Tibial nerve (tissue), 4 donors: Measurements from ENCODE around the gene DSG4.

ENCODE experiments used
- CTCF ChIP-seq, 5 experiments: fragments of 200-600 bp in 3 of 5; fragments of 450-650 bp in 2 of 5; sonication (generic) in 3 of 5; IDR thresholded peaks; one replicate each; pipeline ENCODE4 v1.5.1; 2016 to 2019; ENCODE audit warnings: antibody characterized with exemption in 5 of 5, mild to moderate bottlenecking in 3 of 5, moderate library complexity in 2 of 5
- EP300 ChIP-seq, 2 donors: sonication (generic); formaldehyde crosslinking; IDR thresholded peaks; one replicate each; pipeline ENCODE4 v1.6.1; 2017; ENCODE audit warnings: antibody characterized with exemption in 2 of 2, mild to moderate bottlenecking in 1 of 2
- POLR2A ChIP-seq, 2 donors: fragments of 450-650 bp; IDR thresholded peaks; one replicate each; pipeline ENCODE4 v1.6.1; 2017; ENCODE audit warnings: antibody characterized with exemption in 2 of 2, mild to moderate bottlenecking in 2 of 2, moderate library complexity in 2 of 2

- TF ChIP-seq CTCF (IDR thresholded peaks at IDR 0.05) (no peak), POLR2A (IDR thresholded peaks at IDR 0.05) (no peak), EP300 (IDR thresholded peaks at IDR 0.05) (no peak)
Observed at GRCh38 chr18:31364190-31364589, 12.4 kb upstream of the DSG4 start.
